ENCODE measurements around the gene LRRC4B.

DNA sequence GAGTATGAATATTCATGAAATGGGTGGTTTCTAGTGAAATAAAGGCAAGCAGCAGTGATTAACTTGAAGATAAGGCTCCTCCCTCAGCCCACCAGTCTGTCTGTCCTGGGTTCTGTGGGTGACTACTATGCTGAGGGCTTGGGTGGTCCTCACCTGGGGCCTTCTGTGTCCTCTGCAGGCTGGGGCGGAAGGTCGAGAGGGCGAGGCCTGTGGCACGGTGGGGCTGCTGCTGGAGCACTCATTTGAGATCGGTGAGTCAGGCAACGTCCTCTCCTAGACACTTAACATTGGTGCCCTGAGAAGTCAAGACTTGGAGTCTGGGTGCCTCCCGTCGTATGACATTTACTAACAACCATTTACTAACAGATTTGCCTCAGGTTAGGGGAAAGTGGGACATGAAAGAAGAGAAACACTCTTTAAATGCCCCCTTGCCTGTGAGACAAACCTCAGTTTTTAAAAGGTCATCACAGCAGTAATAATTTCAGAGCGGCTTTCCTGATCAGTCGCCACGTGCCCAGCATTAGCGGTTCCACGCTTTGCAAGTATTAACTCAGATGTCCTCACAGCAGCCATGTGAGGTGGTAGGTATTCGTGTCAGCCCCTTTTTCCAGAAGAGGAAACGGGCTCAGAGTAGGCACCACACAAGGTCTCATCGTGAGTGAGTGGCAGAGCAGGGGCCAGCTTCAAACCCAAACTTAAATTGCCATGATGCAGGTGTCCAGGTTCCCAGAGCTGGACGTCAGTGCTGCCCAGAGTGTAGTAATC, 90.3 kb downstream of the LRRC4B start:
- no peak for TF ChIP-seq POLR2A (IDR thresholded peaks at IDR 0.05)
- TF ChIP-seq, protein P1, sequence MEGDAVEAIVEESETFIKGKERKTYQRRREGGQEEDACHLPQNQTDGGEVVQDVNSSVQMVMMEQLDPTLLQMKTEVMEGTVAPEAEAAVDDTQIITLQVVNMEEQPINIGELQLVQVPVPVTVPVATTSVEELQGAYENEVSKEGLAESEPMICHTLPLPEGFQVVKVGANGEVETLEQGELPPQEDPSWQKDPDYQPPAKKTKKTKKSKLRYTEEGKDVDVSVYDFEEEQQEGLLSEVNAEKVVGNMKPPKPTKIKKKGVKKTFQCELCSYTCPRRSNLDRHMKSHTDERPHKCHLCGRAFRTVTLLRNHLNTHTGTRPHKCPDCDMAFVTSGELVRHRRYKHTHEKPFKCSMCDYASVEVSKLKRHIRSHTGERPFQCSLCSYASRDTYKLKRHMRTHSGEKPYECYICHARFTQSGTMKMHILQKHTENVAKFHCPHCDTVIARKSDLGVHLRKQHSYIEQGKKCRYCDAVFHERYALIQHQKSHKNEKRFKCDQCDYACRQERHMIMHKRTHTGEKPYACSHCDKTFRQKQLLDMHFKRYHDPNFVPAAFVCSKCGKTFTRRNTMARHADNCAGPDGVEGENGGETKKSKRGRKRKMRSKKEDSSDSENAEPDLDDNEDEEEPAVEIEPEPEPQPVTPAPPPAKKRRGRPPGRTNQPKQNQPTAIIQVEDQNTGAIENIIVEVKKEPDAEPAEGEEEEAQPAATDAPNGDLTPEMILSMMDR (IDR thresholded peaks at IDR 0.05) = no peak
- TF ChIP-seq POLR2AphosphoS5 (IDR thresholded peaks at IDR 0.05) = no peak
- no peak for TF ChIP-seq EP300 (IDR thresholded peaks at IDR 0.05)
